Activated CD4-positive, alpha-beta T cell treated with anti-CD3 and anti-CD28 coated beads for 36 hours (primary cell): ENCODE measurements around the gene ABHD6. TPM values are rescaled to one million over a fixed set of nuclear protein-coding genes. Genes with fewer than 3 reads are reported as not detected.
"Not testable (repeated sequence)": the region's sequence is repeated elsewhere in the genome, so short reads cannot be mapped to it uniquely, and the experiment has no call there.

Source experiments
- ATAC-seq: fragments of 200-7000 bp; cut with Tn5 transposase; one replicate; pipeline ENCODE4 v1.10.0; 2021; ENCODE audit warnings: mild to moderate bottlenecking, moderate library complexity
- CTCF ChIA-PET: fragments of 350-600 bp; sonication (Branson Sonifier 250); formaldehyde crosslinking; loops from one replicate; lab custom pipeline; 2021; ENCODE audit warnings: antibody characterized with exemption; lab: Charles Lee
- POLR2A ChIA-PET: fragments of 350-600 bp; sonication (Branson Sonifier 250); formaldehyde crosslinking; loops from one replicate; lab custom pipeline; 2021; ENCODE audit warnings: antibody characterized with exemption, inconsistent platforms; lab: Charles Lee
- DNase-seq: peaks from one replicate; pipeline ENCODE4 v3.0.0-alpha.2; 2020
- H3K27ac Mint-ChIP-seq: one replicate; pipeline ENCODE4 v1.8.0; 2021; ENCODE audit warnings: mixed read lengths
- H3K27me3 Mint-ChIP-seq: one replicate; pipeline ENCODE4 v1.8.0; 2021; ENCODE audit warnings: mixed read lengths
- H3K36me3 Mint-ChIP-seq: one replicate; pipeline ENCODE4 v1.8.0; 2021; ENCODE audit warnings: low read depth, mixed read lengths
- H3K4me1 Mint-ChIP-seq: one replicate; pipeline ENCODE4 v1.8.0; 2021; ENCODE audit warnings: mixed read lengths
- H3K4me3 Mint-ChIP-seq: one replicate; pipeline ENCODE4 v1.8.0; 2021; ENCODE audit warnings: mild to moderate bottlenecking, moderate library complexity, mixed read lengths
- H3K9me3 Mint-ChIP-seq: one replicate; pipeline ENCODE4 v1.8.0; 2021; ENCODE audit warnings: low read depth, mixed read lengths
- intact Hi-C, 2 experiments: fragments of 100-400 bp; cut with DNase I in 1 of 2; cut with micrococcal nuclease in 1 of 2; formaldehyde crosslinking; loops; one replicate each; pipeline versions ENCODE4 v1.14.2 to v1.15.1; 2022 to 2024; cut with DNase I, micrococcal nuclease
- total RNA-seq, 2 experiments: library from RNA; stranded (reverse); gene quantifications; one replicate each; pipeline ENCODE4 v1.2.3, GENCODE V29; 2021

The ABHD6 gene
- total RNA-seq, 2 experiments from 2014 or later = 3.0 to 3.5 TPM

DNA sequence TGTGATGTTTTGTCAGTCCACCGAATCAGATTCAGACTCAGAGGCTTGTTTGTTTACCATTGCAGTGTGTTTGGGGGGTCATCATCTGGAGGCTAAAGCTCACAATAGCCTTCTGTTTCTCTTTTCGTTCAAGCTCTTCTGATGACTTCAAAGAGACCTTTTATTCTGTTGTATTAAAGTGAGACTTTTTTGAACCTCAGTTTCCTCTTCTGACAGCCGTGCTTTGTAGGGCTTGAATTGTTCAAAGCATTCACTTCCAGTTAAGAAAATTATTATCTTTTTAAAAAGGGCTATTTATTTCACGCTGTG is 96.4 kb downstream of the ABHD6 start:
- H3K9me3 Mint-ChIP-seq = no peaks in the 10 kb centered on the region
- peak overlapping the region; percentile 100 for H3K4me3 Mint-ChIP-seq
- ATAC-seq (no peak), DNase-seq (no peak)
- POLR2A ChIA-PET = interaction anchor here (1.1 kb wide), 1 partner anchor 28 kb away, joined by 4 read pairs; the partner anchor contains the start of genes HTD2 and RPP14
- H3K27ac Mint-ChIP-seq = peak overlapping the region; percentile 96
- intact Hi-C loops = loop anchor here (2.0 to 5.0 kb wide), 4 partner anchors 21 to 158 kb away; partner anchors contain the start of genes HTD2 (in 1 of the 2), KCTD6 (in 1 of the 2) and RPP14 (in 1 of the 2)
- CTCF ChIA-PET = interaction anchor here (0.7 to 9.4 kb wide), 9 partner anchors 9 to 160 kb away, joined by 3 to 58 read pairs (median 4); partner anchors contain the start of genes HTD2, KCTD6 and RPP14
- no peaks in the 10 kb centered on the region for H3K27me3 Mint-ChIP-seq
- H3K36me3 Mint-ChIP-seq = peaks cover 13% of the 10 kb centered on the region
- peaks cover 30% of the 10 kb centered on the region for H3K4me1 Mint-ChIP-seq

DNA sequence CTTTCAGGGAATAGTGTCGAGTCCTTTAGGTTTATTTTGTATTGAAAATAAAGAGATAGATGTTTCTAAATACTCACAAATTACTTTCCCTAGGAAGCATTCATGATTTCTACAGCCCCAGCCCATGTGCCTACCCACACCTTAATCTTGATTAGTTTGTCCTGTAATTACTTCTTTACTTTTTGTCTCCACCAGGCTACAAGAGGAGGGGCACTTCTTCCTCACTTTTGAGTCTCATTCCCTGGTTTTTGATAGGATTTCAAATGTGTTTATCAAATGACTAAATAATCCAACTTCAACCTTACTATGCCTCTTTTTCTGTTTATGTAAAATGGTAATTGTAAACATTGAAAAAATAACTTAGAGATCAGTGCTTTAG is 96.9 kb downstream of the ABHD6 start:
- Mint-ChIP-seq H3K4me3 (peak overlapping the region; percentile 100), H3K27ac (peak overlapping the region; percentile 96), H3K36me3 (peaks cover 16% of the 10 kb centered on the region), H3K4me1 (peaks cover 30% of the 10 kb centered on the region), H3K9me3 (no peaks in the 10 kb centered on the region), H3K27me3 (no peaks in the 10 kb centered on the region)
- intact Hi-C loops = loop anchor here (2.0 to 5.0 kb wide), 4 partner anchors 20 to 158 kb away; partner anchors contain the start of genes HTD2 (in 1 of the 2), KCTD6 (in 1 of the 2) and RPP14 (in 1 of the 2)
- ChIA-PET CTCF (interaction anchor here (0.7 to 9.4 kb wide), 6 partner anchors 11 to 157 kb away, joined by 3 to 58 read pairs (median 7); partner anchors contain the start of genes HTD2, KCTD6 and RPP14), POLR2A (interaction anchor here (0.8 to 1.5 kb wide), 4 partner anchors 9 to 29 kb away, joined by 3 to 4 read pairs (median 4); partner anchors contain the start of genes HTD2 and RPP14)
- ATAC-seq (no peak), DNase-seq (no peak)

DNA sequence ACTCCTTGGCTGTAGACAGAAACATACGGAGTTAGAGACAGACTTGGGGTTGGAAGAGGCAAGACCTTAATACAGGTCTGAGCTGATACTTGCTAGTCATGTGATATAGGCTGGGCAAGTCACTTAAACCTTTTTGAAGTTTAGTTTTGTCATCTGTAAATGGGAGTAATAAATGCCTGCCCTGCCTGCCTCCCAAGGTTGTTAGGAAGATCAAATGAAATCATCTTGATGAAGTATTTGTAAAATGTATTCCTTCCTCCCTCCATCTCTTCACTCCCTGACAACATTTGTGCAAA is 98.0 kb downstream of the ABHD6 start:
- no peaks in the 10 kb centered on the region for H3K27me3 Mint-ChIP-seq
- peak overlapping the region; percentile 96 for H3K27ac Mint-ChIP-seq
- ATAC-seq = no peak
- CTCF ChIA-PET = interaction anchor here (0.6 to 9.4 kb wide), 6 partner anchors 9 to 82 kb away, joined by 3 to 58 read pairs (median 6); partner anchors contain the start of genes HTD2 and RPP14
- H3K36me3 Mint-ChIP-seq = peaks cover 17% of the 10 kb centered on the region
- POLR2A ChIA-PET = interaction anchor here (0.8 to 1.5 kb wide), 4 partner anchors 8 to 12 kb away, joined by 3 to 4 read pairs (median 3); no protein-coding TSS in a partner anchor
- peaks cover 30% of the 10 kb centered on the region for H3K4me1 Mint-ChIP-seq
- no peak for DNase-seq
- peak overlapping the region; percentile 100 for H3K4me3 Mint-ChIP-seq
- intact Hi-C loops = loop anchor here (1.0 to 2.0 kb wide), 6 partner anchors 10 to 121 kb away; partner anchors contain the start of genes HTD2 (in 1 of the 2) and RPP14 (in 1 of the 2)
- H3K9me3 Mint-ChIP-seq = no peaks in the 10 kb centered on the region

DNA sequence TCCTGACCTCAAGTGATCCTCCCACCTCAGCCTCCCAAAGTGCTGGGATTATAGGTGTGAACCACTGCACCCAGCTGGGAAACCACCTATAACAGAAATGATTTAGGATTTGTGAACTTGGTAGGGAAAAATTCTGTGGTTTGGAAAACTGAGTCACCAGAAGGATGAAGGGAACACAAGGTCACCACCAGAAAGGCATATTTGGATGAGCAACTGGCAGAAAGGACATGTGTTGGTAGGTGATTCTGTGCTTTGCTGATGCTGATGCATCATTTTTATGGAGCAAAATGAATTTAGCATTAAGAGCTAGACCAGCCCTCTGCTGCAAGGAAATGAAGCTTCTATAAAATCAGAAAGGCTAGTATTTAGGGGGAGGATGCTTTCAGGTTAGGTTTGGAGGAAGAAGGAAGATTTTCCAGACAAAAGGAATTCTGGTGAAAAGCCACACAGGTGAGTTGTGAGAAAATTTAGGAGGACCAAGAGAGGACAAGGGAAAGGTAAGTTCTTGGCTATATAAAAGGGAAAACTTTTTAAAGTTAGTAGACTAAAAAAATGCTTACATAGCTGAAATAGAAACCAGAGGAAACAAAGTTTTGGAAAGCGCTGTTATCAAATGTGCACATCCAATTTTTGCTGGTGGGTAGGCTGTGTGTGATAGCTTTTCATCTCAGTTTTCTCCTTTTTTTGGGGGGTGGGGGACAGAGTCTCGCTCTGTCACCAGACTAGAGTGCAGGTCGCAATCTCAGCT is 98.7 kb downstream of the ABHD6 start:
- Mint-ChIP-seq H3K9me3 (no peaks in the 10 kb centered on the region), H3K4me1 (peaks cover 30% of the 10 kb centered on the region), H3K27ac (peak overlapping the region; percentile 69), H3K36me3 (peaks cover 22% of the 10 kb centered on the region), H3K4me3 (no peak overlapping the region), H3K27me3 (no peaks in the 10 kb centered on the region)
- ChIA-PET CTCF (interaction anchor here (0.9 to 9.4 kb wide), 7 partner anchors 12 to 159 kb away, joined by 4 to 58 read pairs (median 6); partner anchors contain the start of genes HTD2 and RPP14), POLR2A (interaction anchor here (0.7 to 1.5 kb wide), 2 partner anchors 9 to 11 kb away, joined by 4 read pairs; no protein-coding TSS in a partner anchor)
- intact Hi-C loops = no loop called here
- DNase-seq (no peak), ATAC-seq (no peak)

DNA sequence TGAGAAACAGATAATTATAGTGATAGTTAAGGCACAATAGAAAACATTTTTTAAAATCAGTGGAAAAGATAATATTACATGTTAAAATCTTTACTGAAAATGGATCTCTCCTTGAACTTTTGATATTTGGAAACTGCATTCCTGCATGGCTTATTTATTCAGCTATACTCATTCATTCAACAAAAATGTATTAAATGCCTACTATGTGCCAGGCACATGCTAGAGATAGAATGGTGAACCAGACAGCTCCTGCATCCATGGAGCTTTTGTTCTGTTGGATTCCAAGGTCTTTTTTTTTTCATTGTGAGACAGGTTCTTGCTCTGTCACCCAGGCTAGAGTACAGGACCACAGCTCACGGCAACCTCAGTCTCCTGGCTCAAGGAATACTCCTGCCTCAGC is 99.6 kb downstream of the ABHD6 start:
- no peak overlapping the region for H3K27ac Mint-ChIP-seq
- ChIA-PET POLR2A (interaction anchor here (0.6 kb wide), 1 partner anchor 140 kb away, joined by 3 read pairs; no protein-coding TSS in a partner anchor), CTCF (interaction anchor here (0.7 to 9.4 kb wide), 7 partner anchors 11 to 160 kb away, joined by 4 to 58 read pairs (median 6); partner anchors contain the start of genes HTD2 and RPP14)
- ATAC-seq = no peak
- no peaks in the 10 kb centered on the region for H3K9me3 Mint-ChIP-seq
- no peak overlapping the region for H3K4me3 Mint-ChIP-seq
- intact Hi-C loops = no loop called here
- H3K27me3 Mint-ChIP-seq = no peaks in the 10 kb centered on the region
- H3K4me1 Mint-ChIP-seq = peaks cover 26% of the 10 kb centered on the region
- DNase-seq = no peak
- peaks cover 22% of the 10 kb centered on the region for H3K36me3 Mint-ChIP-seq

DNA sequence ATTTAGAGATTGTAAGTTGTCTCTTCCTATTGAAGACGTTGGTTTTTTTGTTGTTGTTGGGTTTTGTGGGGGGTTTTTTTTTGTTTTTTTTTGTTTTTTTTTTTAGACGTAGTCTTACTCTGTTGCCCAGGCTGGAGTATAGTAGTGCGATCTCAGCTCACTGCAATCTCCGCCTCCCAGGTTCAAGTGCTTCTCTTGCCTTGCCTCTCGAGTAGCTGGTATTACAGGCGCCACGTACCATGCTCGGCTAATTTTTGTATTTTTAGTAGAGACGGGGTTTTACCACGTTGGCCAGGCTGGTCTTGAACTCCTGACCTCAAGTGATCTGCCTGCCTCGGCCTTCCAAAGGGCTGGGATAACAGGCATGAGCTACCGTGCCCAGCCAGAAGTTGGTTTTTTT is 101.6 kb downstream of the ABHD6 start:
- POLR2A ChIA-PET, H3K9me3 Mint-ChIP-seq, H3K4me3 Mint-ChIP-seq, intact Hi-C loops, ATAC-seq, DNase-seq, H3K27me3 Mint-ChIP-seq, H3K27ac Mint-ChIP-seq: not testable (repeated sequence)
- Mint-ChIP-seq H3K36me3 (peaks cover 26% of the 10 kb centered on the region), H3K4me1 (peaks cover 20% of the 10 kb centered on the region)
- CTCF ChIA-PET = interaction anchor here (0.8 kb wide), 1 partner anchor 19 kb away, joined by 4 read pairs; no protein-coding TSS in a partner anchor

DNA sequence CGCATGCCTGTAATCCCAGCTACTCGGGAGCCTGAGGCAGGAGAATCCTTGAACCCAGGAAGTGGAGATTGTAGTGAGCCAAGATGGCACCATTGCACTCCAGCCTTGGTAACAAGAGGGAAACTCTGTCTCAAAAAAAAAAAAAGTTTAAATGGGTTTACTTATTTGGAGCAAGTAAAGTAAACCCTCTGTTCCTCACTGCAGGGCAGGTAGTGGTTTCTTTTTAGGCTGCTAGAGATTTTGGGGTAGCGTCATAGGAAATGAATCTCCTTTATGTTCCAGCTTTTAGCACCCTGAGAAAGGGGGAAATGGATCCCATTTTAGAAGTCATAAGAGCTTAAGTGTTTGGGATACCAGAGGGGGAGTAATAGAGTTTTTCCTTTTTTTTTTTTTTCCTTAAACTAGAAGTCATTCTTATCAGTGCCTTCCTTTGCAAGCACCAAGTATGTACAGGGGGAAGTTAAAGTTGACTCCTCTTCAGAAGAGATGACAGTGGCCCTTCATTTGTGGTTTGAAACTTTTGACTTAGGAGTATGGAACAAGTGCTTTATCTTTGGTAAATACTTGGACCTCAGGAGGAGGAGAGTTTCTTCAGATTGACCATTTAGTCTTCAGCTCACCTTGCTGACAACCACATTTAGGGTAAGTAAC is 103.1 kb downstream of the ABHD6 start:
- Mint-ChIP-seq H3K36me3 (peaks cover 21% of the 10 kb centered on the region), H3K4me3 (no peak overlapping the region), H3K27me3 (no peaks in the 10 kb centered on the region), H3K27ac (peak overlapping the region; percentile 6), H3K9me3 (no peaks in the 10 kb centered on the region), H3K4me1 (peaks cover 12% of the 10 kb centered on the region)
- intact Hi-C loops = no loop called here
- ChIA-PET POLR2A (interaction anchor here (0.7 kb wide), 1 partner anchor 128 kb away, joined by 3 read pairs; no protein-coding TSS in a partner anchor), CTCF (interaction anchor here (1.4 kb wide), 1 partner anchor 16 kb away, joined by 4 read pairs; no protein-coding TSS in a partner anchor)
- no peak for DNase-seq
- ATAC-seq = no peak

DNA sequence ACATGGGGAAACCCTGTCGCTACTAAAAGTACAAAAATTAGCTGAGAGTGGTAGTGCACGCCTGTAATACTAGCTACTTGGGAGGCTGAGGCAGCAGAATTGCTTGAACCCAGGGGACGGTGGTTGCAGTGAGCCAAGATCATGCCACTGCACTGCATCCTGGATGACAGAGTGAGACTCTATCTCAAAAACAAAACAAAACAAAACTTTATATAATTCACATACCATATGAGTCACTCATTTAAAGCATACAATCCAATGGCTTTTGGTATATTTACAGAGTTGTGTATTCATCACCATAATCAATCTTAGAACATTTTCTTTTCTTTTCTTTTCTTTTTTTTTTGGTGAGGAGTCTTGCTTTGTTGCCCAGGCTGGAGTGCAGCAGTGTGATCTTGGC is 103.8 kb downstream of the ABHD6 start:
- DNase-seq (no peak), ATAC-seq (no peak)
- Mint-ChIP-seq H3K27me3 (no peaks in the 10 kb centered on the region), H3K36me3 (peaks cover 18% of the 10 kb centered on the region), H3K4me1 (peaks cover 12% of the 10 kb centered on the region), H3K27ac (no peak overlapping the region), H3K9me3 (no peaks in the 10 kb centered on the region), H3K4me3 (no peak overlapping the region)
- POLR2A ChIA-PET = no interaction called here
- intact Hi-C loops = no loop called here
- CTCF ChIA-PET = interaction anchor here (1.4 kb wide), 1 partner anchor 17 kb away, joined by 4 read pairs; no protein-coding TSS in a partner anchor

DNA sequence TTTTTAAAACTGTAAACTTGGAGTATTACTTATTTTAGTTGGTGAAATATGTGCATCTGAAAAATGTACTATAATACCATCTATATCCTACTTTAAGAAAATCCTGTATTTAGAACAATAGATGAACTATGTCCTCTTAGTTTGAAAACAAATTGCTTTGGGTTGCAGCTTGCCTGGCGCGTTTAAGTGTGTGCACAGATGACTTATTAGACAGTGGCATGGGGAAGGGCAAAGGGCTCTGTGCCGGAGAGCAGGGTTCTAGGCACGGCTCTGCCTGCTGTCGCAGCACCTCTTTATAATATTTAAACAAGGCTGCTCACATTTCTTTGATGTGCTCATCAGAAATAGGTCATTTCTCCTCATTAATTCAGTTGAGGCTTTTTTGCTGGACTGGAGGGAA is 105.1 kb downstream of the ABHD6 start:
- ChIA-PET POLR2A (no interaction called here), CTCF (interaction anchor here (1.0 kb wide), 1 partner anchor 72 kb away, joined by 4 read pairs; no protein-coding TSS in a partner anchor)
- no peak for ATAC-seq
- Mint-ChIP-seq H3K36me3 (peaks cover 19% of the 10 kb centered on the region), H3K27ac (no peak overlapping the region), H3K4me3 (no peak overlapping the region), H3K4me1 (peaks cover 21% of the 10 kb centered on the region), H3K9me3 (no peaks in the 10 kb centered on the region), H3K27me3 (no peaks in the 10 kb centered on the region)
- intact Hi-C loops = no loop called here
- DNase-seq = no peak
